Kidney epithelial cell (primary cell): ENCODE results near the gene GXYLT1. TPM values are rescaled to one million over a fixed set of nuclear protein-coding genes. Genes with fewer than 3 reads are reported as not detected.

Source experiments
- DNase-seq: peaks from one replicate; pipeline ENCODE4 v3.0.0-alpha.2; 2010; ENCODE audit warnings: low read depth
- H3K27me3 ChIP-seq: 2 replicates; pipeline ENCODE4 v1.6.0; 2011; ENCODE audit warnings: low read length; ENCODE audit not compliant: control insufficient read depth, insufficient read depth
- H3K36me3 ChIP-seq: 2 replicates; pipeline ENCODE4 v1.5.1; 2011; ENCODE audit warnings: low read length; ENCODE audit not compliant: control insufficient read depth, insufficient read depth
- H3K4me3 ChIP-seq: 2 replicates; pipeline ENCODE4 v1.5.1; 2011; ENCODE audit warnings: low read depth, mild to moderate bottlenecking, control low read depth, low read length
- total RNA-seq: library from RNA; depleted of rRNA; stranded (reverse); fragments of >200 nt; gene quantifications from 2 replicates; pipeline ENCODE4 v1.2.3, GENCODE V29; 2015
- TF ChIP-seq, protein P1 (sequence below): IDR thresholded peaks from 2 replicates; pipeline ENCODE4 v1.5.1; 2011; ENCODE audit warnings: mild to moderate bottlenecking, moderate library complexity, low read length, control low read depth, inconsistent platforms; ENCODE audit not compliant: insufficient read depth, poor library complexity, severe bottlenecking

Gene GXYLT1
- total RNA-seq, 1 donor from 2014 or later, result 23.6 TPM

DNA sequence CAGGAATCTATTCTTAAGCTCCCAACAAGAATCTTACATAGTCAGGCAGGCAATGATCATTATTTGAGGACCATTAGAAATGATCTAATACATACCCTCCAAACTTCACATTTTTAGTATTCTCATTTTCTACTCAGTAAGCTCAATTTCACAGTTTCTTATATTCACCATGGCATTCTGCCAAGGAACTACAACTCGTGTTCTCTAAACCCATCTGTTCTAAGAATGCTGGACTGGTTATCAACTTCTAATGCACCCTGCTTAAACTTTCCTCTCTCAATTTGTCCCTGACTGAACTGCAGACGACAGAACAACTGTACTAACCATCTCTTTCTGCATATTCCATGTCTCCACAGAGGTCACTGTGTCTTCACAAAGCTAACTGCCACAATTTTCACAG lies 58.6 kb downstream of the GXYLT1 start:
- no peak overlapping the region for H3K4me3 ChIP-seq
- H3K27me3 ChIP-seq, result no peaks in the 10 kb centered on the region
- no peaks in the 10 kb centered on the region for H3K36me3 ChIP-seq
- TF ChIP-seq, protein P1, sequence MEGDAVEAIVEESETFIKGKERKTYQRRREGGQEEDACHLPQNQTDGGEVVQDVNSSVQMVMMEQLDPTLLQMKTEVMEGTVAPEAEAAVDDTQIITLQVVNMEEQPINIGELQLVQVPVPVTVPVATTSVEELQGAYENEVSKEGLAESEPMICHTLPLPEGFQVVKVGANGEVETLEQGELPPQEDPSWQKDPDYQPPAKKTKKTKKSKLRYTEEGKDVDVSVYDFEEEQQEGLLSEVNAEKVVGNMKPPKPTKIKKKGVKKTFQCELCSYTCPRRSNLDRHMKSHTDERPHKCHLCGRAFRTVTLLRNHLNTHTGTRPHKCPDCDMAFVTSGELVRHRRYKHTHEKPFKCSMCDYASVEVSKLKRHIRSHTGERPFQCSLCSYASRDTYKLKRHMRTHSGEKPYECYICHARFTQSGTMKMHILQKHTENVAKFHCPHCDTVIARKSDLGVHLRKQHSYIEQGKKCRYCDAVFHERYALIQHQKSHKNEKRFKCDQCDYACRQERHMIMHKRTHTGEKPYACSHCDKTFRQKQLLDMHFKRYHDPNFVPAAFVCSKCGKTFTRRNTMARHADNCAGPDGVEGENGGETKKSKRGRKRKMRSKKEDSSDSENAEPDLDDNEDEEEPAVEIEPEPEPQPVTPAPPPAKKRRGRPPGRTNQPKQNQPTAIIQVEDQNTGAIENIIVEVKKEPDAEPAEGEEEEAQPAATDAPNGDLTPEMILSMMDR, result no peak
- no peak for DNase-seq

DNA sequence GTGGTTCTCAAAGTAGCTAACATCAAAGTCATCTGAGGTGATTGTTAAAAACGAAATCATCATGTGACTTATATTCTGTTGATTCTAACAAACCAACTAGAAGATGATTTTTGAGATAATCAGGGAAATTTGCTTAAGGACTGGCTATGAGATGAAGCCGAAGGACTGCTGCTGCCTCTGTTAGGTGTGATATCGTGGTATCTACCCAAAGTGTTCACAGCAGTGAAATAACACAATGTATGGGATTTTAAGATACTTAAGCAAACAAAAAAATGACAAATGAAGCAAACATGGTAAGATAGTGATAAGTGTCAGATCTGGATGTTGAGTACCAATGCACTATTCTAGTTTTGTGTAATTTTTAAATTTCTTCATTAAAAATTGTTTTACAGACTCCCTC lies 59.1 kb downstream of the GXYLT1 start:
- DNase-seq, result no peak
- no peaks in the 10 kb centered on the region for H3K27me3 ChIP-seq
- TF ChIP-seq, protein P1, result no peak

GRCh38 chr12:42084522-42084921 lies 60.2 kb downstream of the GXYLT1 start:
- DNase-seq, result no peak
- Histone ChIP-seq H3K27me3 (no peaks in the 10 kb centered on the region), H3K36me3 (no peaks in the 10 kb centered on the region), H3K4me3 (no peak overlapping the region)
- TF ChIP-seq, protein P1, result no peak

More for the DNA sequence above, 59.1 kb downstream of the GXYLT1 start:
- H3K4me3 ChIP-seq, result no peak overlapping the region
- no peaks in the 10 kb centered on the region for H3K36me3 ChIP-seq

GRCh38 chr12:42076976-42077375 lies 67.7 kb downstream of the GXYLT1 start:
- Histone ChIP-seq H3K27me3 (no peaks in the 10 kb centered on the region), H3K4me3 (no peak overlapping the region), H3K36me3 (no peaks in the 10 kb centered on the region)
- no peak for DNase-seq
- TF ChIP-seq, protein P1, result no peak

- Histone ChIP-seq H3K27me3 (no peaks in the 10 kb centered on the region), H3K36me3 (no peaks in the 10 kb centered on the region), H3K4me3 (no peak overlapping the region)
- no peak for DNase-seq
- TF ChIP-seq, protein P1, result no peak
Observed at GRCh38 chr12:42070036-42070435, 74.6 kb downstream of the GXYLT1 start.

- no peak for DNase-seq
- Histone ChIP-seq H3K4me3 (no peak overlapping the region), H3K36me3 (no peaks in the 10 kb centered on the region), H3K27me3 (no peaks in the 10 kb centered on the region)
- TF ChIP-seq, protein P1, result no peak
Observed at GRCh38 chr12:42059127-42059526, 85.5 kb downstream of the GXYLT1 start.
